Measurements from ENCODE around the gene MBNL1.

DNA sequence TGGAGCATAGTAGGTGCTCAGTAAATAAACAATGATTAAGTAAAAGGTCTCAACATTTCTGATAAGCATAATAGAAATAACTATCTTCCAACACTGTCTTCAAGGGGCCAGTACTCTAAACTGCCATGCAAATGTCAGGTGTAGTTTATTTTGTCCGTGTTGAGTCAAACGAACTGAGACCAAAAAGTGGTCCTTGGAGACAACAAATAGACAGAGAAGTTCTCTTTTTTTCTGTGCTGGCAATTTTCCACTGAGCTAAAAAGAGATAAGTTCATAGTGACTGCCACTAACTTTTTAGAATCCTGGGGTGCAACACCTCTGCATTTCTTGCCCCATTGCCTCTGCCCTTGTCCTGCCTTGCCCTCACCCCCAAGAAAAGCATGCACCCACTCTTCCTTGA, 14.7 kb upstream of the MBNL1 start:
- TF ChIP-seq, protein P1, sequence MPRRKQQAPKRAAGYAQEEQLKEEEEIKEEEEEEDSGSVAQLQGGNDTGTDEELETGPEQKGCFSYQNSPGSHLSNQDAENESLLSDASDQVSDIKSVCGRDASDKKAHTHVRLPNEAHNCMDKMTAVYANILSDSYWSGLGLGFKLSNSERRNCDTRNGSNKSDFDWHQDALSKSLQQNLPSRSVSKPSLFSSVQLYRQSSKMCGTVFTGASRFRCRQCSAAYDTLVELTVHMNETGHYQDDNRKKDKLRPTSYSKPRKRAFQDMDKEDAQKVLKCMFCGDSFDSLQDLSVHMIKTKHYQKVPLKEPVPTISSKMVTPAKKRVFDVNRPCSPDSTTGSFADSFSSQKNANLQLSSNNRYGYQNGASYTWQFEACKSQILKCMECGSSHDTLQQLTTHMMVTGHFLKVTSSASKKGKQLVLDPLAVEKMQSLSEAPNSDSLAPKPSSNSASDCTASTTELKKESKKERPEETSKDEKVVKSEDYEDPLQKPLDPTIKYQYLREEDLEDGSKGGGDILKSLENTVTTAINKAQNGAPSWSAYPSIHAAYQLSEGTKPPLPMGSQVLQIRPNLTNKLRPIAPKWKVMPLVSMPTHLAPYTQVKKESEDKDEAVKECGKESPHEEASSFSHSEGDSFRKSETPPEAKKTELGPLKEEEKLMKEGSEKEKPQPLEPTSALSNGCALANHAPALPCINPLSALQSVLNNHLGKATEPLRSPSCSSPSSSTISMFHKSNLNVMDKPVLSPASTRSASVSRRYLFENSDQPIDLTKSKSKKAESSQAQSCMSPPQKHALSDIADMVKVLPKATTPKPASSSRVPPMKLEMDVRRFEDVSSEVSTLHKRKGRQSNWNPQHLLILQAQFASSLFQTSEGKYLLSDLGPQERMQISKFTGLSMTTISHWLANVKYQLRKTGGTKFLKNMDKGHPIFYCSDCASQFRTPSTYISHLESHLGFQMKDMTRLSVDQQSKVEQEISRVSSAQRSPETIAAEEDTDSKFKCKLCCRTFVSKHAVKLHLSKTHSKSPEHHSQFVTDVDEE (CRISPR knock-in tag; IDR thresholded peaks at IDR 0.05): no peak
- TF ChIP-seq ZNF565 (CRISPR knock-in tag; conservative IDR thresholded peaks at IDR 0.05; ENCODE audit: low read depth) (no peak), ZNF70 (CRISPR knock-in tag; IDR thresholded peaks at IDR 0.05) (no peak), RARB (CRISPR knock-in tag; IDR thresholded peaks at IDR 0.05) (no peak)
